Mammary epithelial cell (primary cell): ENCODE measurements around the gene PLEKHG1.

Experiments
- CTCF ChIP-seq, 2 donors: IDR thresholded peaks in 1 of 2; conservative IDR thresholded peaks in 1 of 2; 2 replicates each; pipeline ENCODE4 v1.5.1; 2011 to 2012; ENCODE audit warnings: inconsistent platforms in 2 of 2, low read length in 2 of 2, mild to moderate bottlenecking in 2 of 2, control low read depth in 1 of 2, low read depth in 1 of 2; ENCODE audit not compliant: insufficient read depth in 1 of 2; ENCODE audit errors: extremely low read depth in 1 of 2
- EZH2 ChIP-seq: IDR thresholded peaks from 2 replicates; pipeline ENCODE4 v1.6.1; 2012; ENCODE audit warnings: low read length, inconsistent platforms, borderline replicate concordance

GRCh38 chr6:150617062-150617461 lies 17.4 kb downstream of the PLEKHG1 start:
- TF ChIP-seq CTCF (conservative IDR thresholded peaks at IDR 0.05 in 1 of 2, IDR thresholded peaks at IDR 0.05 in 1 of 2; ENCODE audit: extremely low read depth in 1 of 2, insufficient read depth in 1 of 2, low read depth in 1 of 2, low read length in 2 of 2): no peak
- no peak for TF ChIP-seq EZH2
